Dermis blood vessel endothelial cell (primary cell): ENCODE measurements around the gene PRPSAP2. TPM values are rescaled to one million over a fixed set of nuclear protein-coding genes. Genes with fewer than 3 reads are reported as not detected.
A peak's percentile ranks its signal among the peaks of the same experiment; 100 is the strongest.
"Not testable (repeated sequence)": the region's sequence is repeated elsewhere in the genome, so short reads cannot be mapped to it uniquely, and the experiment has no call there.

Experiments used
- DNase-seq: peaks from one replicate; pipeline ENCODE4 v3.0.0; 2010
- total RNA-seq: library from RNA; depleted of rRNA; stranded (reverse); fragments of >200 nt; gene quantifications from 2 replicates; pipeline ENCODE4 v1.2.3, GENCODE V29; 2014

The PRPSAP2 gene
- total RNA-seq, 1 donor from 2014 or later: 51.9 TPM

GRCh38 chr17:18891541-18891940, 33.6 kb downstream of the PRPSAP2 start:
- no peak for DNase-seq

- DNase-seq: no peak
Measured at GRCh38 chr17:18896146-18896545, 38.2 kb downstream of the PRPSAP2 start.

DNA sequence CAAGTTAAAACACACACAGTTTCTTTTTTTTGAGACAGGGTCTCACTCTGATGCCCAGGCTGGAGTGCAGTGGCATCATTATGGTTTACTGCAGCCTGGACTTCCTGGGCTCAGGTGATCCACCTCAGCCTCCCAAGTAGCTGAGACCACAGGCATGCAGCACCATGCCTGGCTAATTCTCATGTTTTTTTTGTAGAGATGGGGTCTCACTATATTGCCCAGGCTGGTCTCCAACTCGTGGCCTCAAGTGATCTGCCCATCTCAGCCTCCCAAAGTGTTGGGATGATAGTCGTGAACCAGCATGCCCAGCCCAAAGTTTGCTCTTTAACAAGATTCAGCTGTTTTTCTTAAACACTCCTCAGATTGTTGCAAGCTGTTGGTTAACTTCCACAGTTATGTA, 39.0 kb downstream of the PRPSAP2 start:
- DNase-seq: no peak

DNA sequence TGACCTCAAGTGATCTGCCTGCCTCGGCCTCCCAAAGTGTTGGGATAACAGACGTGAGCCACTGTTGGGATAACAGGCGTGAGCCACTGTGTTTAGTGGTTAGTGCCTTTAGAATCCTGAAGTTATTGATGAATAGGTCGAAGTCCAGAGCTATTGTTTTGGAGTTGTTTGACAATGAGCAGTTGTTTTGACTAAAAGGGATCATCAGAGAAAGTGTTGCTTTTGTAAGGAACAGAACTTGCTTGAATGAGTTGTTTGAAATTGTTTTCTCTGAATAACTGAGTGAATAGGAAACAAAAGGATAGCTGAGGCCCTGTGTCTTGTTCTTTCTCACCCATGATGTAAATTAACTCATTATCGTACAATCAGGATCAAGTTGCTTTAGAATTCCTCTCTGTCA, 46.6 kb downstream of the PRPSAP2 start:
- DNase-seq: no peak

GRCh38 chr17:18905226-18905625, 47.3 kb downstream of the PRPSAP2 start:
- peak; percentile 9 for DNase-seq

- DNase-seq: no peak
Measured at GRCh38 chr17:18910326-18910725, 52.4 kb downstream of the PRPSAP2 start.

- no peak for DNase-seq
Measured at GRCh38 chr17:18910881-18911280, 53.0 kb downstream of the PRPSAP2 start.

- DNase-seq: no peak
Measured at GRCh38 chr17:18916816-18917500, 59.0 kb downstream of the PRPSAP2 start.

DNA sequence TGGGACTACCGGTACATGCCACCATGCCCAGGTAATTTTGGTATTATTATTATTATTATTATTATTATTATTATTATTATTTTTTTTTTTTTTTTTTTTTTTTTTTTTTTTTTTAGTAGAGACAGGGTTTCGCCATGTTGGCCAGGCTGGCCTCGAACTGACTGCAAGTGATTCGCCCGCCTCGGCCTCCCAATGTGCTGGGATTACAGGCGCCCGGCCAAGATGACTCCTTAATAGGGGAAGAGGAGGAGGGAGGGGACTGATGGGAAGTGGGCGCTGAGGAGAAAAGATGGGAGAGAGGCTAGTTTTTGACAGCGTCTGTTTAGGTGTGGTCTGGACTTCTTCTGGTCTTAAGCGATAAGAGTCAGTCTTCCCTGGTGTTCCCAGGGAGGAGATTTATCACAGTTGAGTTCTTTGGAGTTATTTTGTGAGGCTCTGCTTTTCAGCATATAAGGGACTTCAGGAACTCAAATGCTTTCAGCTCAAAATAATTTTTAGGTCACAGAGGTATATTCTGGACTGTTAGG, 59.6 kb downstream of the PRPSAP2 start:
- no peak for DNase-seq

GRCh38 chr17:18919963-18920362, 62.0 kb downstream of the PRPSAP2 start:
- DNase-seq: no peak

- DNase-seq: peak; percentile 54
Measured at GRCh38 chr17:18920911-18921441, 63.0 kb downstream of the PRPSAP2 start.

GRCh38 chr17:18921485-18921884, 63.6 kb downstream of the PRPSAP2 start:
- DNase-seq: no peak

- DNase-seq: no peak
Measured at GRCh38 chr17:18921912-18922451, 64.1 kb downstream of the PRPSAP2 start.

- DNase-seq: not testable (repeated sequence)
Measured at GRCh38 chr17:18922596-18922995, 64.7 kb downstream of the PRPSAP2 start.

- DNase-seq: no peak
Measured at GRCh38 chr17:18925187-18925586, 67.3 kb downstream of the PRPSAP2 start.

DNA sequence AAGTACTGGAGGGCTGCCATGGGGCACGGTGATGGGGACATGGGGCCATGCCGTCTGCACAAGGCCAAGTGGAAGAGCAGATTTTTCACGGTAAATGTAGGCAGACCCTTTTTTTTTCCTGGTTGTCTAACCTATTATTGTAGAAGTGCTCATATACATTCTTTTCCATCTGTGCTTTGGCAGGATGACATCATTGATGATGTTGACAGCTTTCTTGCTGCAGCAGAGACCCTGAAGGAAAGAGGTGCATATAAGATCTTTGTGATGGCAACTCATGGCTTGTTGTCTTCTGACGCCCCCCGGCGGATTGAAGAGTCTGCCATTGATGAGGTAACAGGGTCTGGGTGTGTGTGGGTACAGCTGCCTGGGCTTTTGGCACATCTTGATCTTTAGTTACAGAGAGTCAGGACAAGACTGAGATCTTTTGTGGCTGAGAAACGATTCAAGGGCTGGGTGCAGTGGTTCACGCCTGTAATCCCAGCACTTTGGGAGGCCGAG, 70.7 kb downstream of the PRPSAP2 start:
- no peak for DNase-seq

DNA sequence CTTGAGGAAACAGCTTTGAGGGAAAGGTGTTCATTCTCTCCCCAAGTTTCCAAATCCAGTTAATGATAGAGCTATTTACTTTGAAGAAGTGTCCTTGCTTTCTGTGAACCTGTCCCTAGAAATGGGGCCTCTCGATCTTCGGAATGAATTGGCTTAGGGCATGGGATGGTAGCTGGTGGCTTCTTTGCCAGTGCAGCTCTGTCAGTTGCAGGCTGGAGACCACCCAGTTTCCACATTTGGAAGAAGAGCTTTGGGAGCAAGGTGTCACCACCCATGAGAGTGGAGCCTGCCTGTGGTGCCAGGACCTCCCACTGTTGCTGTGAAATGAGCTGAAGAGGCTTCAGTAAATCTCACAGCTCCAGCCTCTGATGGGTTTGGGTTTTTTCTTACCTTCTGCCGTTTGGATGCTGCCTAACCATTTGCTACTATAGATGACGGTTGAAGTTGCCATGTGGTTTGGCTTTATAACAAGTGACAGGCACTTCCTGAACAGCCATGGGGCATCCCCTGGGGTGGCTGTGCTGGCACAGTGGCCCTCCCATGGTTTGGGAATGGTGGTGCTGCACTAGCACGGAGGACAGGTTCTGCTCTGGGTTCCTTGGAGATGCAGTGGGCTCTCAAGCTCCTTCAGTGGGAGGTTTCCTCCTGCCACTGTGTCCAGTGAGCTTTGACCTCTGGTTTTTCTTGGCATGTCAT, 74.6 kb downstream of the PRPSAP2 start:
- DNase-seq: no peak

DNA sequence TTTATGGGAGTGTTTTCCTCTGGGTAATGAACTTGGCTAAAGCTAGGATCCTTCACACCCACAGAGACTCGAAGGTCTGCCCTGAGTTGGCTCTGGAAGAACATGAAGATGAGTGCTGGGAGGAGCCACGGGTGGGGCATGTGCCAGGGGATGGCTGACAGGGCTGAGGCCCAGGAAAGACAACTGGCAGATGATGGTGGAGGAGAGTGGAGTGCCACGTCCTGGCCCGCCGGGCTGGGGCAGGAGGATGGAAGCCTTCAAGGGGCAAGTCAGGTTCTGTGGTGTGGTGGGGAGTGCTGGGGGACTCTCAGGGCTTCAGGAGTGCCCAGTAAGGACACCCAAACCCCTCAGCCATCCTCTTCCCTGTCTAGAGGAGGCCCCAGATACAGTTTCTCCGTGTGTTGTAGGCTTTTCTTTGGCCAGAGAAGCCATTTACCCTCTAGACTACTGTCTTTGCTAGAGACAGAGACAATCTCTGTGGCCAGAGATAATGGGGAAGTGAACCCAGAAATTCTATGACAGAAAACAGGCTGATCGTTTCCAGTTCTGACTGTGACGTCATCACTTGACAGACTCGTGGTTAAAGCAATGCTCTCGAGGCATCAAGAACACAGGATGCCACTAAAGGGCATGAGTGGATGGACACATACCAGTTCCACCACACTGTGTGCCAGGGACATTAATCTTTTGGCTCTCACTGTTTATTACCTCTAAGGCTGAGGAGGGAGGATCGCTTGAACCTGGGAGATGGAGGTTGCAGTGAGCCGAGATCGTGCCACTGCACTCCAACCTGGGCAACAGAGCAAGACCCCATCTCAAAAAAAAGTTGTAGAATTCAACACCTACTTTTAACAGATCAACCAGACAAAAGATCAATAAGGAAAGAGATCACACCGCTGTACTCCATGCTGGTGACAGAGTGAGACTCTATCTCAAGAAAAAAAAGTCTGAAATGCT, 75.4 kb downstream of the PRPSAP2 start:
- no peak for DNase-seq

GRCh38 chr17:18937981-18938691, 80.2 kb downstream of the PRPSAP2 start:
- DNase-seq: no peak

- DNase-seq: no peak
Measured at GRCh38 chr17:18938692-18939023, 80.7 kb downstream of the PRPSAP2 start.

GRCh38 chr17:18944646-18945045, 86.7 kb downstream of the PRPSAP2 start:
- DNase-seq: no peak

DNA sequence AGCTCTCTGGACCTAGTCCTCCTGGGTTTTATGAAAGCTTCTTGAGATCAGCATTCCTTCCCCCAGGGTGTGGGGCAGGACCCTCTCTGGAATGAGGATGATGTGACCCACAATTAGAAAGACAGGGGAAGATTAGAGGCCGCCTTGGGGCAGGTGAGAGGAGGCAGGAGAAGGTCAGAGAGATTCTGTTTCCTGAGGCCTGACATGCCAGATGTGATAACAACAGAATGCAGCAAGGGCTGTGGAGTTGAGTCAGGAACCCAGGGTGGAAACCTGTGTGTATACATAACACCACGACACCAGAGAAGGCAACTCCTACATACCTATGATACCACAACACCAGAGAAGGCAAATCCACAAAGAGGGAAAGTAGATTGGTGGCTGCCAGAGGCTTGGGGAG, 88.6 kb downstream of the PRPSAP2 start:
- DNase-seq: no peak
